ENCODE results near the gene AGL. TPM values are rescaled to one million over a fixed set of nuclear protein-coding genes. Genes with fewer than 3 reads are reported as not detected.
A peak's percentile ranks its signal among the peaks of the same experiment; 100 is the strongest.

AGL gene
- total and polyA plus RNA-seq, 2 of the 4 experiments (the other 2 are of a cell fraction): 2.4 to 7.0 TPM

DNA sequence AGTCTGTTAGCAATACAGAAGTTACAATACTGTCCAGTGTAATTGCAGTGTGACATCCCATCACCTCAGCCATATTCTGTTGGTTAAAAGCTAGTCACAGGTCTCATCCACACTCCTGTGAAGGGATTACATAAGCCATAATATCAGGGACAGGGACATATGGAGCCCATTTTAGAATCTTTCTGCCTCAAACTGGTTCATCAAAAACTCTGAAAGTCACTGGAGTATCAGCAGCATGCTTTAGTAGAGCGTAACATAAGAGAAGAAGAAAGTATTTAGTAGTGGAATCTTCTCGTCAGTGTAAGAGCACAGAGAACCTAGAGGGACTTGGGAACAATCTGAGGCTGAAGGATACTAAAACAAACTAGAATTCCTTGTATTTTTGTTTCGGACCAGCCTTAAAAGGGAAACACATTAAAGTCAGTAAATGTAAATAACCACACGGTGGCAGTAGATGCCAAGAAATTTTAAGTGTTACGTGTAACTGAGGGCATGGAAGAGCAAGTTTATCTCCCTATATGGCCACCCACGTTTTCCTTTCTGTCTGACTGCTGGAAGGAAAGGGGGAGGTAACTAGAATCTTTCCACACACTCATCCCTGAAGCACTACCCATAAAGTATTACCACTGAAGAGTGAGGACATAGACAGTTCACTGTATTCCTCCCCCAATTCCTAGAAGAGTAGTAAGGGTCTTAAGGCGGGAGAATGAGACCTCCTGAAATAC lies 41.6 kb upstream of the AGL start (continued):
- TF ChIP-seq, protein P1, sequence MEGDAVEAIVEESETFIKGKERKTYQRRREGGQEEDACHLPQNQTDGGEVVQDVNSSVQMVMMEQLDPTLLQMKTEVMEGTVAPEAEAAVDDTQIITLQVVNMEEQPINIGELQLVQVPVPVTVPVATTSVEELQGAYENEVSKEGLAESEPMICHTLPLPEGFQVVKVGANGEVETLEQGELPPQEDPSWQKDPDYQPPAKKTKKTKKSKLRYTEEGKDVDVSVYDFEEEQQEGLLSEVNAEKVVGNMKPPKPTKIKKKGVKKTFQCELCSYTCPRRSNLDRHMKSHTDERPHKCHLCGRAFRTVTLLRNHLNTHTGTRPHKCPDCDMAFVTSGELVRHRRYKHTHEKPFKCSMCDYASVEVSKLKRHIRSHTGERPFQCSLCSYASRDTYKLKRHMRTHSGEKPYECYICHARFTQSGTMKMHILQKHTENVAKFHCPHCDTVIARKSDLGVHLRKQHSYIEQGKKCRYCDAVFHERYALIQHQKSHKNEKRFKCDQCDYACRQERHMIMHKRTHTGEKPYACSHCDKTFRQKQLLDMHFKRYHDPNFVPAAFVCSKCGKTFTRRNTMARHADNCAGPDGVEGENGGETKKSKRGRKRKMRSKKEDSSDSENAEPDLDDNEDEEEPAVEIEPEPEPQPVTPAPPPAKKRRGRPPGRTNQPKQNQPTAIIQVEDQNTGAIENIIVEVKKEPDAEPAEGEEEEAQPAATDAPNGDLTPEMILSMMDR (conservative IDR thresholded peaks at IDR 0.05; ENCODE audit: low read depth, low read length): peak; percentile 84
- TF ChIP-seq RFX5 (IDR thresholded peaks at IDR 0.05; ENCODE audit: low read depth, low read length): no peak

DNA sequence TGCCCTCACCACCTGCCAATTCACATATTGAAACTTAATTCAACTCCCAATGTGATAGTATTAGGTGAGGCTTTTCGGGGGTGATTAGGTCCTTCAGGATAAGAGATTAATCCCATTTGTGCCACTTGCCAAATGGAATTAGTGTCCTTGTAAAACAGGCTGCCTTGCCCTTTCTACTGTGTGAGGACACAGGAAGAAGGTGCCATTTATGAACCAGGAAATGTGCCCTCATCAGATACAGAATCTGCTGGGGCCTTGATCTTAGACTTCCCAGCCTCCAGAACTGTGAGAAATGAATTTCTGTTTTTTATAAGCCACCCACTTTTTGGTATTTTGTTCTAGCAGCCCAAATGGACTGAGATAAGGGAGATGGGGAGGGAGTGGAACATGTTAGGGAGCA lies 39.1 kb upstream of the AGL start:
- in situ Hi-C loops (cut with MboI; ENCODE audit: low sequenced_read_pairs) (loop anchor here (10.0 to 25.0 kb wide), 2 partner anchors 214 to 451 kb away; partner anchors contain the start of gene RTCA), intact Hi-C loops (cut with micrococcal nuclease) (no loop called here), dilution Hi-C loops (cut with HindIII; ENCODE audit: low sequenced_read_pairs, unreplicated experiment) (no loop called here)
- H3K18ac ChIP-seq (ENCODE audit: low read depth, low read length): no peak overlapping the region
- no peak for ATAC-seq (ENCODE audit: low read depth)
- CTCF ChIA-PET: interaction anchor here (0.8 kb wide), 1 partner anchor 648 kb away, joined by 3 read pairs; no protein-coding TSS in a partner anchor
- peaks cover 3% of the 10 kb centered on the region for H3K9me3 ChIP-seq (ENCODE audit: control insufficient read depth, insufficient read depth, low read length)
- H2AK5ac ChIP-seq (ENCODE audit: low read depth, low read length): no peak overlapping the region
- POLR2A ChIA-PET (ENCODE audit: unreplicated experiment): no interaction called here
- H2BK20ac ChIP-seq (ENCODE audit: low read depth, low read length): no peak overlapping the region
- H4K8ac ChIP-seq (ENCODE audit: low read depth in 2 of 2, low read length in 2 of 2): no peak overlapping the region
- no peak overlapping the region for H2BK5ac ChIP-seq (ENCODE audit: low read depth, low read length, poor library complexity, severe bottlenecking)
- no peak overlapping the region for H2BK15ac ChIP-seq (ENCODE audit: low read depth, low read length)
- H4K91ac ChIP-seq (ENCODE audit: insufficient read depth, low read depth, low read length): no peak overlapping the region
- H2BK120ac ChIP-seq (ENCODE audit: low read depth, low read length): no peak overlapping the region
- no peak overlapping the region for H4K5ac ChIP-seq (ENCODE audit: low read depth, low read length)
- no peak overlapping the region for H3K23ac ChIP-seq (ENCODE audit: low read depth, low read length)
- H3K4me3 ChIP-seq (ENCODE audit: insufficient read depth, low read depth, low read length): no peak overlapping the region
- H2AFZ ChIP-seq (replicated peaks; ENCODE audit: low read length, poor library complexity): no peak overlapping the region
- H3K9ac ChIP-seq (ENCODE audit: low read depth, low read length): no peak overlapping the region
- no peak overlapping the region for H3K14ac ChIP-seq (replicated peaks; ENCODE audit: low read depth, low read length)
- H3K27ac ChIP-seq (ENCODE audit: insufficient read depth, low read length): no peak overlapping the region
- H3K9me1 ChIP-seq (ENCODE audit: insufficient read depth, low read length): no peaks in the 10 kb centered on the region
- no peaks in the 10 kb centered on the region for H3K79me1 ChIP-seq (ENCODE audit: low read depth in 1 of 2, low read length in 2 of 2)
- BruUV-seq (replicated peaks): no TSS peak
- H3K4me1 ChIP-seq (ENCODE audit: control insufficient read depth, insufficient read depth, low read length): no peaks in the 10 kb centered on the region; the same call in 1 of the 2 replicates
- H2AK9ac ChIP-seq (replicated peaks; ENCODE audit: low read depth, low read length, poor library complexity): no peak overlapping the region
- peaks cover 7% of the 10 kb centered on the region for H3K27me3 ChIP-seq (ENCODE audit: control insufficient read depth, insufficient read depth, low read length)
- no peak overlapping the region for H3K56ac ChIP-seq (ENCODE audit: extremely low read depth, insufficient read depth, low read length)
- WGBS, 2 experiments (ENCODE audit: extremely low coverage in 2 of 2, insufficient read length in 1 of 2): no CpG with 5 or more reads among the region's 1 CpG
- H3K36me3 ChIP-seq (ENCODE audit: control insufficient read depth, insufficient read depth, low read length): no peaks in the 10 kb centered on the region
- DNase-seq: no peak
- no peak overlapping the region for H3K4ac ChIP-seq (ENCODE audit: low read depth, low read length)
- no peaks in the 10 kb centered on the region for H4K20me1 ChIP-seq (ENCODE audit: insufficient read depth, low read length)
- no peak overlapping the region for H3K4me2 ChIP-seq (ENCODE audit: low read depth, low read length)
- TF ChIP-seq, protein P2, sequence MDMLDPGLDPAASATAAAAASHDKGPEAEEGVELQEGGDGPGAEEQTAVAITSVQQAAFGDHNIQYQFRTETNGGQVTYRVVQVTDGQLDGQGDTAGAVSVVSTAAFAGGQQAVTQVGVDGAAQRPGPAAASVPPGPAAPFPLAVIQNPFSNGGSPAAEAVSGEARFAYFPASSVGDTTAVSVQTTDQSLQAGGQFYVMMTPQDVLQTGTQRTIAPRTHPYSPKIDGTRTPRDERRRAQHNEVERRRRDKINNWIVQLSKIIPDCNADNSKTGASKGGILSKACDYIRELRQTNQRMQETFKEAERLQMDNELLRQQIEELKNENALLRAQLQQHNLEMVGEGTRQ (IDR thresholded peaks at IDR 0.05; ENCODE audit: low read depth, low read length): no peak
- TF ChIP-seq RAD21 (IDR thresholded peaks at IDR 0.05; ENCODE audit: low read length): no peak
- no peak for TF ChIP-seq MAZ (IDR thresholded peaks at IDR 0.05; ENCODE audit: borderline replicate concordance, low read depth, low read length)
- no peak for TF ChIP-seq CHD1 (IDR thresholded peaks at IDR 0.05; ENCODE audit: low read depth, low read length)
- TF ChIP-seq POLR2A (IDR thresholded peaks at IDR 0.05; ENCODE audit: low read depth, low read length): no peak
- no peak for TF ChIP-seq RCOR1 (IDR thresholded peaks at IDR 0.05; ENCODE audit: insufficient replicate concordance, low read length)
- no peak for TF ChIP-seq NFE2L2 (IDR thresholded peaks at IDR 0.05; ENCODE audit: low read depth, low read length)
- TF ChIP-seq CEBPB (IDR thresholded peaks at IDR 0.05; ENCODE audit: low read depth, low read length): no peak
- no peak for TF ChIP-seq FOS (IDR thresholded peaks at IDR 0.05; ENCODE audit: low read depth, low read length)
- no peak for TF ChIP-seq MAFK (IDR thresholded peaks at IDR 0.05; ENCODE audit: low read depth, low read length)
- TF ChIP-seq, protein P3, sequence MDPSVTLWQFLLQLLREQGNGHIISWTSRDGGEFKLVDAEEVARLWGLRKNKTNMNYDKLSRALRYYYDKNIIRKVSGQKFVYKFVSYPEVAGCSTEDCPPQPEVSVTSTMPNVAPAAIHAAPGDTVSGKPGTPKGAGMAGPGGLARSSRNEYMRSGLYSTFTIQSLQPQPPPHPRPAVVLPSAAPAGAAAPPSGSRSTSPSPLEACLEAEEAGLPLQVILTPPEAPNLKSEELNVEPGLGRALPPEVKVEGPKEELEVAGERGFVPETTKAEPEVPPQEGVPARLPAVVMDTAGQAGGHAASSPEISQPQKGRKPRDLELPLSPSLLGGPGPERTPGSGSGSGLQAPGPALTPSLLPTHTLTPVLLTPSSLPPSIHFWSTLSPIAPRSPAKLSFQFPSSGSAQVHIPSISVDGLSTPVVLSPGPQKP (IDR thresholded peaks at IDR 0.05; ENCODE audit: borderline replicate concordance, low read depth, low read length): no peak
- no peak for TF ChIP-seq MXI1 (IDR thresholded peaks at IDR 0.05; ENCODE audit: borderline replicate concordance, low read depth, low read length)

Data from IMR-90 (cell line).